Ectodermal cell (in vitro differentiated cells): ENCODE measurements around the gene PBRM1.

Experiments
- H3K27ac ChIP-seq: 2 replicates; pipeline ENCODE4 v1.7.0; 2013; ENCODE audit warnings: mild to moderate bottlenecking, low read depth, low read length; ENCODE audit not compliant: insufficient read depth, poor library complexity, severe bottlenecking
- H3K27me3 ChIP-seq: 2 replicates; pipeline ENCODE4 v1.7.0; 2013; ENCODE audit warnings: mild to moderate bottlenecking, low read length; ENCODE audit not compliant: insufficient read depth, control insufficient read depth, poor library complexity, severe bottlenecking
- H3K36me3 ChIP-seq: one replicate; pipeline ENCODE4 v1.7.0; 2013; ENCODE audit warnings: low read length; ENCODE audit not compliant: control insufficient read depth, insufficient read depth
- H3K4me1 ChIP-seq: one replicate; pipeline ENCODE4 v1.7.0; 2013; ENCODE audit warnings: low read length; ENCODE audit not compliant: control insufficient read depth, insufficient read depth
- H3K4me3 ChIP-seq: 2 replicates; pipeline ENCODE4 v1.7.0; 2013; ENCODE audit warnings: low read depth, low read length, control low read depth; ENCODE audit not compliant: insufficient read depth
- H3K9me3 ChIP-seq: 2 replicates; pipeline ENCODE4 v1.7.0; 2013; ENCODE audit warnings: mild to moderate bottlenecking, low read length, moderate library complexity; ENCODE audit not compliant: control insufficient read depth
- WGBS, 2 experiments: methylation state at CpG; one replicate each; pipeline ENCODE4 v1.1.7; 2013; ENCODE audit warnings: missing lambda C conversion rate in 2 of 2; 5-methylcytosine and 5-hydroxymethylcytosine counted together

PBRM1 gene

DNA sequence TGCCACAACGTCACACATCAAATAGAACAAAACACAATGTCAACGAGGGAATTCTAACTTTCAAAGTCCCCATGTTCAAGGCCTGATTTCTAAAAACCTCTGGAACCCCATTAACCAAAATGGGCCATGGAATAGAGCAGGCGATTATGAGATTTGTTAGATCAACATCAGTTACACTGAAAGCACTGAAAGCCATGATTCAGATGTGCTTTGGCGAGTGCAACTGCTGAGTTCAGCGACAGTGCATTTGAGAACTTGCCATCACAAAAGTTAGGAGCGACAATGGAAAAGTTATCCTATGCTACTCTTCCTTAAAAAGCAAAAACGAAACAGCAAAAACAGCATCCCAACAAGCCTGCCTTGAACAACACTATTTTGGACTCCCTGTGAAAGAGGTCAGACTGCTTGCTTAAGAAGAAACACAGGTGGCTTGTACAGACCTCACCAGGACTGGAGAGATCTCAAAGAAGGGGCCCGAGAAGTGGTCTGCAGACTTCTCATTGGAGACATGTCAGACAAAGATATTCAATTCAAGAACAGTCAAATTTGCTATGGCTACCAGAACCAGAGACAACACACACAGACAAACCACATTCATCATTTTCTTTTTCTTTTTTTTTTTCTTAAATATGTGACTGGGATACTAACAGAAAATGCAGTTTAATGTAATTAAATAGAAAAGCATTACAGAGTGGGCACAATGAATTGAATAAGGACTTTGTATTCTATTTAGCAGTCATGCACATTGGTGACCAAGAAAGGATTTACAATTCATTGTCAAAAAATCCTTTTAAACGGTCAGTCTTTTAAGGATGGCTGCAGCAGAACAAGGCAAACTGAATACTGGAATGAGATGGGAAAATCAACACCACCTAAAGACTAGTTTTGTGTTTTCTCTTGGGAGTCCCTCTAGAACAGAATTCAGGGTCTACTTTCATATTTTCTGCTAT, 128.4 kb downstream of the PBRM1 start:
- H3K4me1 ChIP-seq = no peaks in the 10 kb centered on the region
- no peaks in the 10 kb centered on the region for H3K9me3 ChIP-seq
- H3K27ac ChIP-seq = no peak overlapping the region
- no peak overlapping the region for H3K4me3 ChIP-seq
- H3K27me3 ChIP-seq = no peaks in the 10 kb centered on the region
- 91 to 95% methylated on average over 9 of the region's 9 CpGs for WGBS, 2 experiments
- H3K36me3 ChIP-seq = peaks cover 28% of the 10 kb centered on the region

GRCh38 chr3:52555056-52555455, 130.7 kb downstream of the PBRM1 start:
- H3K27me3 ChIP-seq = no peaks in the 10 kb centered on the region
- no peak overlapping the region for H3K4me3 ChIP-seq
- H3K4me1 ChIP-seq = no peaks in the 10 kb centered on the region
- H3K36me3 ChIP-seq = peaks cover 38% of the 10 kb centered on the region
- H3K27ac ChIP-seq = no peak overlapping the region
- H3K9me3 ChIP-seq = no peaks in the 10 kb centered on the region
- 90% methylated on average over 1 of the region's 1 CpG; no CpG with 5 or more reads in 1 of the 2 experiments for WGBS, 2 experiments

DNA sequence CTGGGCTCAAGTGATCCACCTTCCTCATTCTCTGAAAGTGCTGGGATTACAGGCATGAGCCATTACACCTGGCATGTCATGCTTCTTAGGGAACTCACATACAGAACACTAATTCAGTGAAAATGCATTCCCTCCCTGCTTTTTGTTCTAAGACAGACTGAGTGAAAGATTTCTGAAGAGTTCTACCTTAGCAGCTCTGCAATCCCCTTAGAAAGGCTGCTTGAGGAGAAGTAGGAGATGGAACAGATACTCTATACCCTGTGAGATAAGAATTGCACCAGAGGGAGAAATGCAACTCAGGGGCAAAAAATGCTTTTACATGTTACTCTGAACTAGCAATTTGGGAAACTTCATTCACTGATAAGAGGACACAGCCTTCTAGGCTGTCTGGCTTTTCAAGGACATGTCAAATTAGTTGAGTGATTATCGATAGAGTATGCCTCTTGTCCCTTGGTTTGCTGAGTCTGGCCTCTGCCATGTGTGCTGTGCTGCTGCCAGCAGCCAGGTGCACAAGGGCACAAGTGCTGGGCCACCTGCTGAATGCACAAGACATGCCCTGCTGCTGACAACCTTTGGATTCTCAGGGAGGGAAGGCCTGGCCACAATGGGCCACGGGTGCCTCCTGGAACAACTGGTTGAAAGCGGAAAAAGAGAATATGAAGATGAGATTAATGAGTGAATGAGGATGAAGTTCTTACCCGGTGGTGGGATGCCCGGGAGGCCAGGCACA, 131.5 kb downstream of the PBRM1 start:
- no peaks in the 10 kb centered on the region for H3K9me3 ChIP-seq
- H3K27ac ChIP-seq = no peak overlapping the region
- peaks cover 37% of the 10 kb centered on the region for H3K36me3 ChIP-seq
- no peak overlapping the region for H3K4me3 ChIP-seq
- no peaks in the 10 kb centered on the region for H3K27me3 ChIP-seq
- no peaks in the 10 kb centered on the region for H3K4me1 ChIP-seq
- WGBS, 2 experiments = 93 to 97% methylated on average over 5 of the region's 5 CpGs

- no peaks in the 10 kb centered on the region for H3K9me3 ChIP-seq
- peaks cover 36% of the 10 kb centered on the region for H3K36me3 ChIP-seq
- H3K27ac ChIP-seq = no peak overlapping the region
- H3K4me3 ChIP-seq = no peak overlapping the region
- H3K27me3 ChIP-seq = no peaks in the 10 kb centered on the region
- 95% methylated on average over 2 to 3 of the region's 3 CpGs for WGBS, 2 experiments
- H3K4me1 ChIP-seq = no peaks in the 10 kb centered on the region
Observed at GRCh38 chr3:52552089-52552488, 133.6 kb downstream of the PBRM1 start.

GRCh38 chr3:52551118-52551517, 134.6 kb downstream of the PBRM1 start:
- H3K36me3 ChIP-seq = peaks cover 36% of the 10 kb centered on the region
- H3K27me3 ChIP-seq = no peaks in the 10 kb centered on the region
- no peaks in the 10 kb centered on the region for H3K9me3 ChIP-seq
- H3K4me3 ChIP-seq = no peak overlapping the region
- no peaks in the 10 kb centered on the region for H3K4me1 ChIP-seq
- H3K27ac ChIP-seq = no peak overlapping the region

- Histone ChIP-seq H3K27ac (no peak overlapping the region), H3K4me3 (no peak overlapping the region), H3K4me1 (no peaks in the 10 kb centered on the region), H3K36me3 (peaks cover 28% of the 10 kb centered on the region), H3K27me3 (no peaks in the 10 kb centered on the region), H3K9me3 (no peaks in the 10 kb centered on the region)
- 69 to 71% methylated on average over 2 of the region's 2 CpGs for WGBS, 2 experiments
Observed at GRCh38 chr3:52547143-52547542, 138.6 kb downstream of the PBRM1 start.

GRCh38 chr3:52546111-52546901, 139.4 kb downstream of the PBRM1 start:
- Histone ChIP-seq H3K36me3 (peaks cover 27% of the 10 kb centered on the region), H3K9me3 (no peaks in the 10 kb centered on the region), H3K27me3 (no peaks in the 10 kb centered on the region), H3K27ac (no peak overlapping the region), H3K4me1 (no peaks in the 10 kb centered on the region), H3K4me3 (no peak overlapping the region)
- WGBS, 2 experiments = 71 to 89% methylated on average over 2 to 3 of the region's 3 CpGs

DNA sequence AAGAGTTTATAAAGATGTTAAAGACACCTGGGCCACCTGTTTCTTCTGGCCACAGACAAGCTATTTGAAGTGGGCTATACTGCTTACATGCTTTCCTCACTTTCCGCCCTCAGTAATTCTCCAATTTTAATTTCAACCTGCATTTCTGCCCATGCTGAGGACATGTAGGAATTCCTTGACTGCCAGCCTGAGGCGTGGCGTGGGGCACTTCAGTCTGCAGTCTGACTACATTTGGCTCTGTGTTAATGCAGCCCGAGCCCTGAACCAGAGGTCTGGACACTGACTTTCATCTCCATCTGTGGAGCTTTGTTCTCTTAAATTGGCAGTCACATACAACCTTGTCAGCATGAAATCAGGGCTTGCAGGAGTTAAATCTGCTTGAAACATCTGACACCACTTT, 140.8 kb downstream of the PBRM1 start:
- WGBS, 2 experiments = 93 to 95% methylated on average over 4 of the region's 4 CpGs
- Histone ChIP-seq H3K4me1 (no peaks in the 10 kb centered on the region), H3K36me3 (peaks cover 13% of the 10 kb centered on the region), H3K4me3 (no peak overlapping the region), H3K9me3 (no peaks in the 10 kb centered on the region), H3K27ac (no peak overlapping the region), H3K27me3 (no peaks in the 10 kb centered on the region)

DNA sequence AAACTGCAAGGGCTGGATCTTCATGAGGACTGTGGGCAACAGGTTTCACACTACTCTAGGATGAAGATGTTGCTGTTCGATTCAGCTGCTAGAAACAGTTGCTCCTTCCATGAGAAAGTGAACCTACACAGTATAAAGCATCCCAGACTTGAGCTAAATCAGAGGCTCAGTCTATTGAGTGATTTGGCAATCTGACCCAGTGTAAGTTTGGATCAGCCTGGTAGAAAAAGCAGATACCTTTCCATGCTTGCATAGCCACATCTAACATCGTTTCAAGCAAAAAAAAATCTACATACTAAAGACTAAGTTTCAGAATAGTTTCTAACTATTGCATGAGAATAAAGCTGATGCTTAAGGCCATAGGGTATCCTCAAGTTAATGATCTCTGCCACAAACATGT, 144.7 kb downstream of the PBRM1 start:
- Histone ChIP-seq H3K27me3 (no peaks in the 10 kb centered on the region), H3K36me3 (no peaks in the 10 kb centered on the region), H3K4me3 (no peak overlapping the region), H3K9me3 (no peaks in the 10 kb centered on the region), H3K27ac (no peak overlapping the region), H3K4me1 (peaks cover 12% of the 10 kb centered on the region)
- WGBS, 2 experiments = 90 to 93% methylated on average over 2 of the region's 2 CpGs
